Embryonic facial prominence (tissue), 1 donor: ENCODE data around the gene CDK12.

Source experiments
- DNase-seq: peaks from one replicate; pipeline ENCODE4 v3.0.0-alpha.2; 2016; ENCODE audit errors: extremely low spot score

Gene CDK12

GRCh38 chr17:39549747-39550573, 88.7 kb downstream of the CDK12 start:
- DNase-seq: no peak

DNA sequence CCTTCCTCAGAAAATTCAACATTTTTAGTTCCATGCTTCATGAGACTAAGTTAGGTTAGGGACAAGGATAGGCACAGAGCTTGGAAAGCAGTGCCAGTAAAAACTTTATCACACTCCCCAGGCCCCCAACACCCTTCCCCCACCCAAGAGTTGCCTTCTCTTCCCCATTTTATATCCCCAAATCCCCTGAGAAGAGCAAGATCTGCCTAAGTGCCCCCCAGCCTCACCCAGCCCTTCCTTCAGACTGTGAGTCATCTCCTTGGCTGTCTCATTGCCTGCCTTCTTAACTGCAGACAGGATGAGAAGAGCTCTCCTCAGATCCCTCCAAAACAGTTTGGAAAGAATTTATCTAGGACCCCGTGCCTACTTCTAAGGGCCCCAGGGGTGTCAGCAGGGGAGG, 90.6 kb downstream of the CDK12 start:
- DNase-seq: no peak

DNA sequence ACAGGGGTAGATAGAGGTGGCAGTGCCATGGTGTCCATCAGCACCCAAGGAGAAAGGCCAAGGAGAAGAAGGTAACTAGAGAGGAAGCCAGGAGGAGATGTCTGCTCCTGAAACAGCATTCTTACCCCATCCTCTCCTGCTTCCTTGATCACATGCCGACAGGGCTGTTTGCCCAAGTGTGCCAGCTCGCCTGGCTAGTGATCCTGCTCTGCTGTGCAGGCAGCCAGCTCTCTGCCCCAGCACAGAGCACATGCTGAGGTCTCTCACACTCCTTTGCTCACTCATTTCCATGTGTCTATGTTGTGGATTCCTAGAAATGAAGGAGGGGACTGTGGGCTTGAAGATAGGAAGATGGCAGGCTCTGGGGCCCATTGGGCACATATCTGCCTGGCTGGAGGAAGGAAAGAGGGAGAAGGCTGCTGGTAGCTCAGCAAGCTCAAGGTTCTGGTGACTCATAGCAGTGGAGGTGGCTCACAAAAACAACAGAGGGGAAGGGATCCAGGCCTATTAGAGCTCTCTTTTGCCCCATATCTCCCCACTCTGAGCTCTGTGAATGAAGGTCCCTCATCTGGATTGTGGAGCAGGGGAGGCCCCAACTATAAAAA, 92.2 kb downstream of the CDK12 start:
- DNase-seq: no peak

GRCh38 chr17:39555368-39555767, 94.1 kb downstream of the CDK12 start:
- no peak for DNase-seq

GRCh38 chr17:39556423-39556822, 95.1 kb downstream of the CDK12 start:
- no peak for DNase-seq

GRCh38 chr17:39562395-39562794, 101.1 kb downstream of the CDK12 start:
- DNase-seq: no peak

DNA sequence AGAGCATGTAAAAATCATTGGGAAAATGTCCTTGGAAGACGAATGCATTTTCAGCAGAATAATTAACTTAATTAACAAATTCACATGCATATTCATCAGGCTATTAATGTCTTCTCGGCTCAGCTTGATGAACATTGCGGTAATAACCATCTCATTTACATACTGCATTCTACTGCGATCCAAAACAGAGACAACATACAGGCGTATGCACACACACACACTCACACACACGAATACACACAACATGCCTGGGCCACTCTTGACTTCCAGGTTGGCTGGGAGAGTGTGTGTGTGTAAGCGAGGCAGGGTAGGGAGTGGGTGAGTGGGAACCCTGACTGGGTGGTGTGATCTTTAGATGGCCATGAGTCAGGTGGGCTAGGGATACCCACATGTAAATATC, 101.7 kb downstream of the CDK12 start:
- DNase-seq: no peak

GRCh38 chr17:39563476-39563875, 102.2 kb downstream of the CDK12 start:
- DNase-seq: no peak

GRCh38 chr17:39564211-39564848, 103.0 kb downstream of the CDK12 start:
- DNase-seq: no peak

GRCh38 chr17:39566094-39566850, 105.0 kb downstream of the CDK12 start:
- no peak for DNase-seq

- DNase-seq: no peak
Measured at GRCh38 chr17:39568702-39569101, 107.4 kb downstream of the CDK12 start.

DNA sequence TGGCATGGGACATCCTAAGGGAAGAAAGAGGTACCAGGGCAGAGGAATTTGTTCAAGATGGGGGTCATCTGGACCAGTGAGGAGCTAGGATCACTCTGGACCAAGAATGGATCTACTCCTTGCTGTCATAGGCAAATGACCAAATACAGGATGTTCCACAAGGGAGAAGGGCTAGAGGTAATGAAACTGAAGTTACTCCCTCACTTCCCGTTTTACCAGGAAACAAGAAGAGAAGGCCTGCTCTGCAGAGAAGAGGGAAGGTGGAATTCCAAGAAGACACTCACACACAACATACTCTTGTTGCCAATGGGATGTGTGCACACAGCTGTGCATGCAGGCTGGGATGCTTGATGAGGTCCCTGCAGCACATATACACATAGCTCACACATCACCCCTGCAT, 107.8 kb downstream of the CDK12 start:
- DNase-seq: no peak

DNA sequence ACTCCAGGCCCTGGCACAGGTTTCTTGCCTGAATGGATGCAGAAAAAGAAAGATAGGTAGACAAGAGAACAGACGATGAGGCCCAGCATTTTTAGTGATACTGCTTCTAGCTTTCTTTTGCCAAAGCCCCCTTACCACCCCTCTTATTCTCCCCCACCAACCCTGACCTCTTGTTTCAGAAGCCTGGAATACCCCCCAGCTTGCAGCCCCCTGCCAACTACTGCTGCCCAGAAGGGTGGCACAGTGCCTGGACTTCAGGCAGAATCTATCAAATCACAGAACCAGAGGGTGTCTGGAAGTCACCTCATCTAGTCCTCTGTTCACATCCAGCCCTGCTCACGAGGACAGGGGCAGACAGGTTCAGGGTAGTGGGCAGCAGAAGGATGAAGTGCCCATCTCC, 110.8 kb downstream of the CDK12 start:
- DNase-seq: no peak

- no peak for DNase-seq
Measured at GRCh38 chr17:39573447-39574298, 112.4 kb downstream of the CDK12 start.

DNA sequence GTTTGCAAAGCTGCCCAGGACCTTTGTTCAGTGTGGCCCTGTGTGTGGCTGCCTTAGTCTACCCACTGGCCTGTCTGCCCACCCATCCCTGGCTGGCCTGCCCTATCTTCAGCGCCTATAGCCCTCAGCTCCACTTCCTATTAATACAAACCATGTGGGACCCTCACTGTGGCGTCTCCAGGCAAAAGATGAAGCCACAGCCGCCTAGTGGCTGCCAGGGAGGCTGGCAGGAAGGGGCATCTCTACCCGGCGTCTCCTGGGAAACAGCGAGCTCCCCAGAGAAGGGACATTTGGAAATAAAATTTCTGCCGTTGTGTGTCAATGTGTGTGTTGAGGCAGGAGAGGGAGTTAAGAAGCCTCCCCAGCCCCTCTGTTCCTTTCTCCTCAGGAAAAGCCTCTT, 114.9 kb downstream of the CDK12 start:
- DNase-seq: no peak

DNA sequence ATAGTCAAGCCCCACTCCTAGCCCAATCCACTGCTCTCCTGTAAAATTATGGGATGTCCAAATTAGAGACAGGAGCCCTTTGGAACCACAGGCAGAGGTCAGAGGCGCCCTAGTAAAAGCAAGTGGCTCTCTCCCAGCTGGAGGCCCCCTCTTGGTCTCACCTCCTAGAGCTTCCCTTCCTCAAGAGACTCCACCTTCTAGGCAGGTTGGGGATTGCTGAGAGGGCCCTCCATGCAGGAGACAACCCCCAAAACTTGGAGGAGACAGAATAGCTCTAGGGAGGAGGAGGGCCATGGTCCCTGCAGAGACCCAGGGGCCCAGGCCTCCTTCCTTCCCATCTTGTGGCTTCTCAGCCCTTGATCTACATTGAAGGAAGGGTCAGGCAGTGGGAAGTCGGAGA, 117.0 kb downstream of the CDK12 start:
- DNase-seq: no peak

DNA sequence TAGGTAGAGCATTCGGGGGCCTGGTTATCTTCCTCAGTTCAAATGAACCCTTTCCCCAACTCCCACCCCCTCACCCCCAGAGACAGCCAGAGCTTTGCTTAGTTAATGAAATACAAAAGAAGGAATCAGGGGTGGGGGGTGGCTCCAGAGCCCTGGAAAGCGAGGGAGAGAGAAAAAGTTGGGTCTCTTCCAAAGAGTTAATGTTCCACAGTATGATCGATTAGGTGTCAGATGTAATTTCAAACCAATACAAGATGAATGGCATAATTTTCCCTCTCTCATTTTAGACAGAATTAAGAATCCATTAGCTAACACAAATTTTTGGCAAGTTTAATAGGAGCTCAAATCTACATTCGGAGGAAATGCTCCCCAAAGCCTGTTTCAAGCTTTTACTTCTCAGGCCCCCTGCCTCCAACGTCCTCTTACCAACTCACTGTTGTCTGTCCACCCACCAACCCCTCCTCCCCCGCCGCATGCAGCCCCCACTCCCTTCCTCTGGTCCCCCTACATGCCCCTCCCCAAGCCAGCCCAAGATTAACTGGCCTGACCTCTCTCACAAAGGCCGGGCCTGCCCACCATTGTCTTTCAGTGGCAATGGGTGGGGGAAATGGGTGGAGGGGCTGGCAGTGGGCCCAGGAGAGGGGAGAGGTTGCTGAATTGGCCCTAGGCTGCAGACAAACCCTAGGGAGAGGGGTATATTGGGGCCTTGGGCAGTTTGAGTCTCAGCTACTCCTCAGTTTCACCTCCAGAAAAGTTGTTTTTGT, 118.2 kb downstream of the CDK12 start:
- DNase-seq: no peak

- DNase-seq: no peak
Measured at GRCh38 chr17:39580082-39580468, 118.8 kb downstream of the CDK12 start.

DNA sequence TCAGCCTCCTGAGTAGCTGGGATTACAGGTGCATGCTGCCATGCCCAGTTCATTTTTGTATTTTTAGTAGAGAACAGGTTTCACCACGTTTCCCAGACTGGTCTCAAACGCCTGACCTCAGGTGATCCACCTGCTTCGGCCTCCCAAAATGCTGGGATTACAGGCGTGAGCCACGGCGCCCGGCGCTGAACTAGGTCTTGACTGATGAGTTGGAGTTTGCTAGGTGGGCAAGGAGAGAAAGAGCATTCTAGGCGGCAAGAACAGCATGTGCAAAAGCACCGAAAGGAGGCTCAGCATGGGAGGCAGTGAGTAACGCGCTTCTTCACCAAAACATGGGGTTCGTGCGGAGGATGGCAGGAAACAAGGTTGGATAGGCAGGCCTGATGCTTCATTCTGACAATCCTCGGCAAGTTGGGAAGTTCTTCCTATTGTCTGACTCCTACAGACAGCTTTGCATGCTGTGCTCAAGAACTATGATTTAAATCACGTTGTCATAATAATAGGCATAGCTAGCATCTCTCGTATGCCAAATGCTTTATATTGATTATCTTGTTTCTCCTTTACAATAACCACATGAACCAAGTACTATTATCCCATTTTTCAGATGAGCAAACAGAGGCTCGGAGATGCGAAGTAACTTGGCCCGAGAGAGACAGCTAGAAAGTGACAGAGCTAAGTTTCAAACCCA, 119.9 kb downstream of the CDK12 start:
- no peak for DNase-seq

DNA sequence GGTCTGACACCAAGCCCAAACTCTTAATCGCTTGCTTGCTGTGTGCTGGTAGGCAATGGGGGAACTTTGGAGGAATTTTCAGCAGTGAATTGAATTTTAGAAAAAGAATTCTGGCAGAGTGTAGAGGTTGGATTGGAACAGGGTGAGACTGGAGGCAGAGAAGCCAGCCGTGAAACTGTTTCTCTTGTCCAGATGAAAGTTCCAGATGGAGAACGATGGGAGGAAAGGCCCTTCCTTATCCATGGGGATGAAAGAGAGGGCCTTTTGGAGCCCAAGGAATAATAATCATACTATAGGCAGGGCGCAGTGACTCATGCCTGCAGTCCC, 120.4 kb downstream of the CDK12 start:
- DNase-seq: no peak
